H1 (cell line): ENCODE results near the gene ADCY5. TPM values are rescaled to one million over a fixed set of nuclear protein-coding genes. Genes with fewer than 3 reads are reported as not detected.

ENCODE experiments used
- CTCF ChIA-PET: fragments of 300-600 bp; sonication (Branson Sonifier 250); formaldehyde crosslinking; loops from one replicate; lab custom pipeline; 2021; ENCODE audit not compliant: partially characterized antibody; lab: Charles Lee
- POLR2A ChIA-PET: fragments of 300-600 bp; sonication (Branson Sonifier 250); formaldehyde crosslinking; loops from one replicate; lab custom pipeline; 2021; ENCODE audit warnings: inconsistent platforms; ENCODE audit not compliant: partially characterized antibody; lab: Charles Lee
- DNase-seq, 2 experiments: peaks; one replicate each; pipeline versions ENCODE4 v3.0.0 to v3.0.0-alpha.2; 2010 to 2022; ENCODE audit warnings: low spot score in 2 of 2, low read depth in 1 of 2, mixed read lengths in 1 of 2
- FAIRE-seq: peaks from 2 replicates; lab custom pipeline; 2011; peaks lifted over from hg19 to GRCh38; lab: Jason Lieb, UNC
- H2AFZ ChIP-seq: 2 replicates; pipeline ENCODE4 v1.8.1; 2012; ENCODE audit warnings: low read length, inconsistent platforms
- H2AK5ac ChIP-seq: 2 replicates; pipeline ENCODE4 v1.6.1; 2013; ENCODE audit warnings: low read depth, low read length
- H2BK120ac ChIP-seq: replicated peaks from 2 replicates; pipeline ENCODE3; 2013; ENCODE audit warnings: low read depth, low read length, inconsistent platforms
- H2BK12ac ChIP-seq: 2 replicates; pipeline ENCODE4 v1.6.1; 2013; ENCODE audit warnings: low read depth, low read length
- H2BK15ac ChIP-seq: 2 replicates; pipeline ENCODE4 v1.6.1; 2013; ENCODE audit warnings: low read length
- H2BK20ac ChIP-seq: 2 replicates; pipeline ENCODE4 v1.6.1; 2013; ENCODE audit warnings: low read length
- H2BK5ac ChIP-seq: 2 replicates; pipeline ENCODE4 v1.6.1; 2013; ENCODE audit warnings: low read depth, low read length
- H3K14ac ChIP-seq: 2 replicates; pipeline ENCODE4 v1.6.1; 2013; ENCODE audit warnings: inconsistent platforms; ENCODE audit not compliant: insufficient read length
- H3K18ac ChIP-seq: 2 replicates; pipeline ENCODE4 v1.6.1; 2013; ENCODE audit warnings: low read length; ENCODE audit errors: extremely low read depth
- H3K23ac ChIP-seq: 2 replicates; pipeline ENCODE4 v1.6.1; 2013; ENCODE audit warnings: inconsistent platforms; ENCODE audit not compliant: insufficient read length
- H3K23me2 ChIP-seq: 2 replicates; pipeline ENCODE4 v1.6.1; 2013; ENCODE audit warnings: low read depth, low read length
- H3K27ac ChIP-seq: 2 replicates; pipeline ENCODE4 v1.6.1; 2011; ENCODE audit warnings: low read depth, low read length, inconsistent platforms
- H3K27me3 ChIP-seq, 4 experiments: replicated peaks in 1 of 4; 1 replicate in 1 of 4; 2 replicates in 3 of 4; pipeline versions ENCODE4 v1.6.1 to v1.8.1; 2011 to 2013; ENCODE audit warnings: low read length in 3 of 4, mild to moderate bottlenecking in 3 of 4, inconsistent platforms in 2 of 4, mixed read lengths in 2 of 4, moderate library complexity in 1 of 4; ENCODE audit not compliant: control insufficient read depth in 3 of 4, insufficient read depth in 3 of 4; ENCODE audit errors: extremely low read depth in 1 of 4
- H3K36me3 ChIP-seq, 4 experiments: 2 replicates each; pipeline versions ENCODE4 v1.6.1 to v1.8.1; 2011 to 2013; ENCODE audit warnings: mild to moderate bottlenecking in 4 of 4, low read length in 3 of 4, moderate library complexity in 2 of 4, control low read depth in 1 of 4, inconsistent platforms in 1 of 4; ENCODE audit not compliant: insufficient read depth in 4 of 4, control insufficient read depth in 2 of 4
- H3K4ac ChIP-seq: replicated peaks from 2 replicates; pipeline ENCODE3; 2013; ENCODE audit warnings: low read length, low read depth, mixed read lengths, inconsistent platforms; ENCODE audit not compliant: insufficient read length
- H3K4me1 ChIP-seq, 4 experiments: replicated peaks in 1 of 4; 1 replicate in 1 of 4; 2 replicates in 3 of 4; pipeline versions ENCODE4 v1.6.1 to v1.8.1; 2011 to 2013; ENCODE audit warnings: low read length in 3 of 4, inconsistent platforms in 2 of 4, mixed read lengths in 1 of 4; ENCODE audit not compliant: insufficient read depth in 4 of 4, control insufficient read depth in 3 of 4
- H3K4me2 ChIP-seq, 2 experiments: 2 replicates each; pipeline versions ENCODE4 v1.6.1 to v1.8.1; 2011 to 2013; ENCODE audit warnings: low read depth in 2 of 2, low read length in 2 of 2, control low read depth in 1 of 2, inconsistent platforms in 1 of 2, mild to moderate bottlenecking in 1 of 2; ENCODE audit not compliant: insufficient read depth in 1 of 2
- H3K4me3 ChIP-seq, 4 experiments: fragments of 200-600, 300-600 bp in 1 of 4; sonication (generic), shearing (Covaris generic), sonication (Bioruptor Twin) in 1 of 4; 2 replicates each; pipeline versions ENCODE4 v1.5.1 to v1.8.1; 2011 to 2016; ENCODE audit warnings: low read length in 4 of 4, low read depth in 3 of 4, control low read depth in 2 of 4, inconsistent platforms in 2 of 4, mild to moderate bottlenecking in 2 of 4, mixed read lengths in 1 of 4, moderate library complexity in 1 of 4; ENCODE audit not compliant: insufficient read depth in 2 of 4; ENCODE audit errors: extremely low read depth in 1 of 4
- H3K56ac ChIP-seq: replicated peaks from 2 replicates; pipeline ENCODE3; 2013; ENCODE audit warnings: low read depth, mild to moderate bottlenecking, mixed read lengths, low read length, inconsistent platforms; ENCODE audit not compliant: insufficient read length
- H3K79me1 ChIP-seq: 2 replicates; pipeline ENCODE4 v1.6.1; 2013; ENCODE audit warnings: low read depth, low read length, control low read depth
- H3K79me2 ChIP-seq, 2 experiments: 2 replicates each; pipeline versions ENCODE4 v1.6.1 to v1.8.1; 2012 to 2013; ENCODE audit warnings: low read length in 2 of 2, mild to moderate bottlenecking in 2 of 2, inconsistent platforms in 1 of 2; ENCODE audit not compliant: insufficient read depth in 2 of 2, control insufficient read depth in 1 of 2
- H3K9ac ChIP-seq, 4 experiments: replicated peaks in 1 of 4; 1 replicate in 1 of 4; 2 replicates in 3 of 4; pipeline versions ENCODE4 v1.6.1 to v1.8.1; 2011 to 2013; ENCODE audit warnings: low read depth in 3 of 4, low read length in 3 of 4, control low read depth in 2 of 4, mild to moderate bottlenecking in 2 of 4, moderate library complexity in 2 of 4, inconsistent platforms in 1 of 4; ENCODE audit errors: extremely low read depth in 1 of 4
- H3K9me3 ChIP-seq, 2 experiments: 2 replicates each; pipeline versions ENCODE4 v1.6.1 to v1.8.1; 2012 to 2013; ENCODE audit warnings: mild to moderate bottlenecking in 2 of 2, moderate library complexity in 2 of 2, control low read depth in 1 of 2, inconsistent platforms in 1 of 2, low read depth in 1 of 2, low read length in 1 of 2, mixed read lengths in 1 of 2; ENCODE audit not compliant: insufficient read depth in 2 of 2
- H4K20me1 ChIP-seq, 2 experiments: replicated peaks in 1 of 2; 2 replicates each; pipeline versions ENCODE3 to v1.8.1; 2011 to 2013; ENCODE audit warnings: inconsistent platforms in 2 of 2, low read length in 2 of 2, mild to moderate bottlenecking in 1 of 2; ENCODE audit not compliant: insufficient read depth in 2 of 2, control insufficient read depth in 1 of 2
- H4K5ac ChIP-seq: 2 replicates; pipeline ENCODE4 v1.6.1; 2013; ENCODE audit warnings: low read length, low read depth, mixed read lengths, inconsistent platforms; ENCODE audit not compliant: insufficient read length
- H4K8ac ChIP-seq: 2 replicates; pipeline ENCODE4 v1.8.0; 2013; ENCODE audit warnings: mild to moderate bottlenecking, moderate library complexity, low read length, inconsistent platforms; ENCODE audit not compliant: insufficient read depth; ENCODE audit errors: extremely low read depth
- H4K91ac ChIP-seq: replicated peaks from 2 replicates; pipeline ENCODE3; 2013; ENCODE audit warnings: low read length, mixed read lengths, inconsistent platforms; ENCODE audit not compliant: insufficient read length
- MAX ChIP-seq: IDR thresholded peaks from 2 replicates; pipeline ENCODE4 v1.6.1; 2012; ENCODE audit warnings: inconsistent platforms
- RFX5 ChIP-seq: IDR thresholded peaks from 2 replicates; pipeline ENCODE4 v1.6.1; 2011; ENCODE audit warnings: low read depth, low read length, improper control_type of control experiment, borderline replicate concordance
- TEAD4 ChIP-seq: IDR thresholded peaks from 2 replicates; pipeline ENCODE4 v1.6.1; 2012; ENCODE audit warnings: low read depth, low read length, inconsistent platforms, mixed read lengths
- WGBS, 2 experiments: shearing (Covaris generic) in 1 of 2; methylation state at CpG; one replicate each; pipeline versions ENCODE4 v1.1.6 to v1.1.7; 2013 to 2015; ENCODE audit warnings: low lambda C conversion rate in 2 of 2, mixed read lengths in 2 of 2, inconsistent platforms in 1 of 2, low coverage in 1 of 2, missing lambda C conversion rate in 1 of 2; ENCODE audit not compliant: insufficient replicate concordance in 2 of 2, insufficient coverage in 1 of 2, insufficient read length in 1 of 2; ENCODE audit errors: extremely low coverage in 1 of 2, missing lambda C conversion rate in 1 of 2; 5-methylcytosine and 5-hydroxymethylcytosine counted together
- polyA plus RNA-seq, 7 experiments: library from polyadenylated mRNA; depleted of rRNA in 3 of 7; stranded (reverse) in 5 of 7; unstranded in 2 of 7; fragments of >200 nt in 5 of 7; fragments of 200-250 nt in 2 of 7; gene quantifications; 1 replicate in 5 of 7; 2 replicates in 1 of 7; 4 replicates in 1 of 7; pipeline versions ENCODE4 v1.2.1 to v1.2.3, GENCODE V29; 2011 to 2013; ENCODE audit warnings: missing spikeins in 2 of 7, mixed read lengths in 2 of 7
- total RNA-seq: library from RNA; stranded (reverse); fragmentation: NEBNext Ultra II Directional; extraction: Animal tissue kit (Norgen Biotek cat#: 25700); gene quantifications from 2 replicates; pipeline ENCODE4 v1.2.1, GENCODE V29; 2021

Gene ADCY5
- total and polyA plus RNA-seq, 2 of the 8 experiments (the other 6 are each of a cell fraction or from before 2014, with no cell fraction given): 18.9 to 40.8 TPM

DNA sequence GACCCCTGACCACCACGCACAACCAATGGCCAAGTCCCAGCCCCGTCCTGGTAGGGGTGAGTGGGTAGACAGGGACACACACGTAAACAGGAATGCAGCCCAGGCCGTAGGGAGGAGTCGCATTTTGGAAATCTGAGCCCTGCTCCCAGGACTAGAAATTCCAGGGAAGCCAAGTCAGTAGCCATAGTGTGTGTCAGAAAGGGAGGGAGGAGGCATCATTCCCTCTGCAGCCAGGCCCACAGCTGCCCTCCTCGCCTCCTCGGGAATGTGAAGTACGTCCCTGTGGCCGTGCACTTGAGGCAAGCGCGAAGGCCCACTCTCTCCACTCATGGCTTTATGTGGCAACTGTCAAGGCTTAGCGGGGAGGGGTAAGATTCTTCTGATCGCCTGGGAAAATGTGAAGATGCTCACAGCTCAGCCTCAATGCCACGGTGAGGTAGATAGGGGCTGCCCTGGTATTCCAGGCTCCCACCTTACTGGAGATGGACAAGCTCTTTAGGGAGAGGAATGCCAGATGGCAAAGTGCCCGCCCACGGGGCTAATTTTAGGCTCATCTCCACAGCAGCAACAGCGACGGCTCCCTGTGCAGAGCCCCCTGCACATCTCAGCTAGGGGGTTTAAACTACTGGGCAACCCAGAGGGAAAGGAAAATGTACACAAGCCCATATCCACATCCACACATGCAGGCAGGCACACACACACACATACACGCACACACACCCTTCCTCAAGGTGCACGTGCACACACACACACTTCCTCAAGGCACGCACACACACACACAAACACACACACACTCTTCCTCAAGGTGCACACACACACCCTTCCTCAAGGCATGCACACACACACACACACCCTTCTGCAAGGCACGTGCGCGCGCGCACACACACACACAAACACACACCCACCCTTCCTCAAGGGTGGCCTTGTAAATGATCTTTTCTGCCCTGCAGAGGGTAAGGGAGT lies 65.5 kb downstream of the ADCY5 start:
- Histone ChIP-seq H2AFZ (0 out of 2 replicates have a peak overlapping the region, but pooled peaks have one; percentile 6), H2BK12ac (peak overlapping the region; percentile 89; the same call in 1 of the 2 replicates), H3K18ac (peak overlapping the region; percentile 10; the same call in 1 of the 2 replicates), H3K9ac (no peak overlapping the region; a peak in 1 of 7 replicates), H2BK15ac (peak overlapping the region; percentile 37; the same call in 1 of the 2 replicates), H3K79me1 (no peaks in the 10 kb centered on the region), H3K27me3 (no peaks in the 10 kb centered on the region), H4K5ac (no peak overlapping the region), H3K9me3 (no peaks in the 10 kb centered on the region), H2BK120ac (no peak overlapping the region), H4K91ac (peak overlapping the region; percentile 67), H3K36me3 (no peaks in the 10 kb centered on the region; a peak in 1 of 8 replicates), H3K23ac (no peak overlapping the region), H3K79me2 (no peaks in the 10 kb centered on the region), H4K20me1 (no peaks in the 10 kb centered on the region), H2BK5ac (peak overlapping the region; percentile 54), H2BK20ac (no peak overlapping the region), H3K4ac (no peak overlapping the region), H3K14ac (no peak overlapping the region), H2AK5ac (peak overlapping the region; percentile 3; the same call in 1 of the 2 replicates), H3K4me3 (no peak overlapping the region), H3K4me2 (peak overlapping the region; percentile 2 to 45; a peak in 1 of 4 replicates), H3K27ac (no peak overlapping the region), H4K8ac (no peak overlapping the region; the same call in 1 of the 2 replicates), H3K4me1 (peaks cover 4 to 10% (median 9%) of the 10 kb centered on the region in 4 experiments), H3K56ac (no peak overlapping the region), H3K23me2 (no peaks in the 10 kb centered on the region; the same call in 1 of the 2 replicates)
- DNase-seq: peak; percentile 46 to 59
- TF ChIP-seq MAX (peak; percentile 12; the same call in 1 of the 2 replicates), TEAD4 (peak; percentile 93), RFX5 (no peak)
- FAIRE-seq: peak; percentile 52
- ChIA-PET POLR2A (no interaction called here), CTCF (interaction anchor here (0.9 to 11.1 kb wide), 8 partner anchors 8 to 98 kb away, joined by 3 to 63 read pairs (median 4); no protein-coding TSS in a partner anchor)
- whole genome bisulfite sequencing, 2 experiments: 77% methylated on average over 24 of the region's 26 CpGs; no CpG with 5 or more reads in 1 of the 2 experiments
